Fibroblast of the aortic adventitia (primary cell): ENCODE results near the gene NFYC. TPM values are rescaled to one million over a fixed set of nuclear protein-coding genes. Genes with fewer than 3 reads are reported as not detected.

Experiments used
- DNase-seq: peaks from one replicate; pipeline ENCODE4 v3.0.0-alpha.2; 2010; ENCODE audit warnings: low read depth
- H3K4me3 ChIP-seq: 2 replicates; pipeline ENCODE4 v1.5.1; 2011; ENCODE audit warnings: low read depth, mild to moderate bottlenecking, control low read depth, low read length, moderate library complexity
- CTCF ChIP-seq: IDR thresholded peaks from 2 replicates; pipeline ENCODE4 v1.5.1; 2011; ENCODE audit warnings: mild to moderate bottlenecking, low read length, control low read depth, inconsistent platforms; ENCODE audit not compliant: insufficient read depth
- total RNA-seq: library from RNA; depleted of rRNA; stranded (reverse); fragments of >200 nt; gene quantifications from 2 replicates; pipeline ENCODE4 v1.2.3, GENCODE V29; 2012; ENCODE audit warnings: low replicate concordance

The NFYC gene
- total RNA-seq, 1 donor: 23.1 TPM

- DNase-seq: no peak
- no peak for TF ChIP-seq CTCF
- H3K4me3 ChIP-seq: no peak overlapping the region
Observed at GRCh38 chr1:40742363-40743061, 51.0 kb downstream of the NFYC start.

GRCh38 chr1:40743452-40743851 is 51.9 kb downstream of the NFYC start:
- no peak for TF ChIP-seq CTCF
- no peak overlapping the region for H3K4me3 ChIP-seq
- DNase-seq: no peak

- H3K4me3 ChIP-seq: no peak overlapping the region
- no peak for TF ChIP-seq CTCF
- DNase-seq: no peak
Observed at GRCh38 chr1:40743860-40744259, 52.4 kb downstream of the NFYC start.

- peak; percentile 58 for DNase-seq
- H3K4me3 ChIP-seq: no peak overlapping the region
- no peak for TF ChIP-seq CTCF
Observed at GRCh38 chr1:40745176-40745575, 53.7 kb downstream of the NFYC start.

GRCh38 chr1:40746344-40747090 is 55.0 kb downstream of the NFYC start:
- TF ChIP-seq CTCF: no peak
- no peak overlapping the region for H3K4me3 ChIP-seq
- no peak for DNase-seq

- H3K4me3 ChIP-seq: no peak overlapping the region
- no peak for TF ChIP-seq CTCF
- DNase-seq: no peak
Observed at GRCh38 chr1:40748841-40749718, 57.6 kb downstream of the NFYC start.
